Skin epidermis (tissue), 12 donors: Measurements from ENCODE around the gene ZNF683.

ENCODE experiments used
- H3K27ac ChIP-seq, 21 experiments: fragments of 200-600 bp; sonication (generic) in 11 of 21; one replicate each; pipeline ENCODE4 v1.5.0; 2020; ENCODE audit warnings: mild to moderate bottlenecking in 3 of 21, inconsistent platforms in 2 of 21, moderate library complexity in 2 of 21
- H3K4me3 ChIP-seq, 7 experiments: fragments of 200-600 bp; sonication (generic) in 2 of 7; one replicate each; pipeline ENCODE4 v1.5.0; 2020; ENCODE audit warnings: inconsistent platforms in 2 of 7, mild to moderate bottlenecking in 2 of 7, moderate library complexity in 1 of 7

Gene ZNF683

DNA sequence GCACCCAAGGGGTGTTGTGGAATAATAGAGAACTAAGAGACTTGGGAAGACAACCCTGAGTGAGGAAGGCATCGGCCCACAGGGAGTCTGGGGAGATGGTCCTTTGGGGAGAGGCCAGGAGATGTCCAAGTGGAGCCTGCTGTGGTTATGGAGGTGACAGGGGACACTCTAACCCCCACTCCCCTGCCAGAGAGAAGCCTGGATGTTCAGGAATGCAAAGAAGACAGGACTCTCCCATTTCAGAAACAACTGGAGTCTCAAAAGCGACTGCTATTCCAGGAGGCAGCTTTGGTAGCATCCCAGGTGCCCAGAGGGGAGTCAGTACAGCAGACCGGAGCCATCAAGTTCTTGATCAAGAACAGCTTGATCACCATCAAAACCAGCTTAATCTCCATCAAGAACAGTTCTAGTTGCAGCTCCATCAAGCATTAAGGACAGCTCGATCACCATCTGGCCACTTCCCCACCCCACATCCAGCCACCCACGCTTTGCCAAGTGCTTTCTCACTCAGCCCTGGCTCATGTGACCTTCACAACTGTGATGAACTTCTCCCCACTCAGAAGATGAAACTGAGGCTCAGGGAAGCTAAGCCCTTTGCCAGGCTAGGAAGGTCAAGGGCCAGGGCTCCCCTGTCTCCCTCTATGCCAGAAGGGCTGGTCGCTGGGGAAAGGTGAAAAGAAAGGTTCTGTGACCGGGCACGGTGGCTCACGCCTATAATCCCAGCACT lies 54.0 kb downstream of the ZNF683 start:
- peak overlapping the region in 18 of 21 experiments; percentile 18 to 93 (median 74) for H3K27ac ChIP-seq
- peak overlapping the region; percentile 27 to 48 (median 34) for H3K4me3 ChIP-seq

DNA sequence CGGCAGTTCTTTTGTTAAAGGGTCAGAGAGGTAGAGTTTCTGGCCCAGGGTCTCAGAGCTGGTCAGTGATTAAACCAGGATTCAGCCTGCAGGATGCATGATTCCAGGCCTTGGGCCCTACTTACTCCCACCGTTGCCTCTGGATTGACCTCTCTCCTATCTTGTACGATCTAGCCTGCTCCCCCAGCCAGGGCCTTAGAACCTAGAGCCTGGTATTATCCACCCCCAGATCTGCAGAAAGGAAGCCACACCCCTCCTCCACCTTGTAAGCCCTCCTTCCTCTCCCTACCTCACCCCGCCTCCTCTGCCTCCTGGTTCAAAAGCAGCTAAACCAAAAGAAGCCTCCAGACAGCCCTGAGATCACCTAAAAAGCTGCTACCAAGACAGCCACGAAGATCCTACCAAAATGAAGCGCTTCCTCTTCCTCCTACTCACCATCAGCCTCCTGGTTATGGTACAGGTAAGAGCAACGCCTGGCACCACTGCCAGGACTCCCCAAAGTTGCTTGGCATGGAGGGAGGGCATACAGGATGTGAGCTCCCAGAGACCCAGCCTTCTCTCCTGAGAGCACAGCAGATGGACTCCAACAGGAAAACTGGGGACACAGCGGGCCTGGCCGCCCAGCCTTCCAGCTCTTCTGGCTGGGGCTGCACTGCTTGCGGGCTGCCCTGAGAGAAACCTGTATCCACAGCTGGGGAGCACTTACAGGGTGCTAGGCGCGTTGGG lies 54.8 kb downstream of the ZNF683 start, which contains the start of gene CD52:
Gene CD52 (plus strand): TSS at position 347 of the 726 bp plus-strand sequence. CDS start 60 bp downstream, at position 407.
- Histone ChIP-seq H3K4me3 (peak within 1 kb of the TSS; percentile 27 to 48 (median 34)), H3K27ac (peak within 1 kb of the TSS in 18 of 21 experiments; percentile 18 to 93 (median 74))

DNA sequence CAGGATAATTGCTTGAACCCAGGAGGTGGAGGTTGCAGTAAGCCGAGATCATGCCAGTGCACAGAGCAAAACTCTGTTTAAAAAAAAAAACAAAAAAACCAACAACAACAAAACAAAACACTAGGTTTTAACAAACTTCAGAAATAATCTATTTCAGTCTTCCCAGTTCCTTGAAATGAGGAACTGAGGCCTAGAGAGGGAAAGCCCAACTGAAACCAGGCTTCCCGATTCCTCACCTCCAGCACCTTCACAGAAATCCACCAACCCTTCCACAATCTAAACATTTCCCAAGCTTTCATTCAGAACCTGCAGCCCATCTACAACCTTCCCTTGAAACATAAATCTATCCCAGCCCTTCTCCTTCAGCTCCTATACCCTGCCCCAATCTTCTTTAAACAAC lies 55.4 kb downstream of the ZNF683 start:
- Histone ChIP-seq H3K27ac (peak overlapping the region in 12 of 21 experiments; percentile 54 to 93 (median 81)), H3K4me3 (peak overlapping the region in 2 of 7 experiments; percentile 6 to 31)

DNA sequence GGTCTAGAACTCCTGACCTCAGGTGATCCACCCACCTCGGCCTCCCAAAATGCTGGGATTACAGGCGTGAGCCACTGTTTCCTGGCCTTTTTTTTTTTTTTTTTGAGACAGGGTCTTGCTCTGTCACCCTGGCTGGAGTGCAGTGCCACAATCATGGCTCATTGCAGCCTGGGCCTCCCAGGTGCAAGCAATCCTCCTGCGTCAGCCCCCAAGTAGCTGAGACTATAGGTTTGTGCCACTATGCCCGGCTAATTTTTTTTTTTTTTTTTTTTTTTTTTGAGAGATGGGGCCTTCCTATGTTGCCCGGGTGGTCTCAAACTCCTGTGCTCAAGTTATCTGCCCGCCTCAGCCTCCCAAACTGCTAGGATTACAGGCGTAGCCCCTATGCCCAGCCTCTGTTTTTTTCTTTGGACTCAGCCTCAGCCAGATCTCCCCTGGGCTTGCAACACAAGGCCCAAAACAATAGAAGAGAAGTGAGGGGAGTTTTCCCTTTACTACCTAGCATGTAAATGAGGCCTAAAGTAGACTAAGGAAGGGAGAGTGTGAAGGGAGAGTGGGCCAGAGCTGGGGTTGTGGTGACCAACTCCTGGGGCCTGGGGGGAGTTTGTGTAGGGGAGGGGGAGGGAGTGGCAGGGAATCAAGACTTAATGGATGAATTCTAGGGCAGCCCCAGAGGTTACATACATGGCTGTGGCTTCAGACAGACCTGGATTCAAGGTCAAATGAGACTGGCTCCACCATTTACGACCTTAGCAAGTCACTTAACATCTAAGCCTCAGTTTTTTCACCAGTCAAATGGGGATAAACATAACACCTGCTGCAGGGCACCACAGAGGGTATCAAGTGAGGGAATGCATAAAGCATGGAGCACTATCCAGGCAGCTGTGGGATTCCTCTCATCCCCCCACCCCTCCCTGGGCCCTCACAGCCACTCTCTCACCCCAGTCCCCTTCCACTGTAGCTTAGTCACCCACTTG lies 56.4 kb downstream of the ZNF683 start:
- Histone ChIP-seq H3K27ac (peak overlapping the region in 11 of 21 experiments; percentile 5 to 93 (median 79)), H3K4me3 (no peak overlapping the region)

DNA sequence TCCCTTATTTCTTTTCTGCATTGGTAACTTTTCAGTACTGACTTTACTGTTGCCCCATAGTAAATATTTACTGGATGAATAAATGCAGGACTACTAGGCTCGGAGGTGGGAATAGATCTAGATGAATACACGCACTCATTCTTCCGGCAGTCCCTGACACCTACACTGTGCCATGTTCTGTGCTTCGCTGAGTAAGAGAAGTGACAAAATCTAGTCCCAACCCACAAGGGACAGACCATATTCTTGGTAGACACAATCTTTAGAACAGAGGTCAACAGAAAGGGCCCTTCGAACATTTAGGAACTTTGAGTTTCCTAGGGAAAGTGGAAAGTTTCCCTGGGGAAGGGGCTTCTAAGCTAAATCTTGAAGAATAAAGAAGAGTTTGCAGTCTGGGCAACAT lies 58.0 kb downstream of the ZNF683 start:
- peak overlapping the region in 5 of 21 experiments; percentile 43 to 93 (median 92) for H3K27ac ChIP-seq
- no peak overlapping the region for H3K4me3 ChIP-seq
